ENCODE results near the gene ERG28. TPM values are rescaled to one million over a fixed set of nuclear protein-coding genes. Genes with fewer than 3 reads are reported as not detected.

The ERG28 gene
- total RNA-seq, 1 donor from 2014 or later: 24.6 TPM

DNA sequence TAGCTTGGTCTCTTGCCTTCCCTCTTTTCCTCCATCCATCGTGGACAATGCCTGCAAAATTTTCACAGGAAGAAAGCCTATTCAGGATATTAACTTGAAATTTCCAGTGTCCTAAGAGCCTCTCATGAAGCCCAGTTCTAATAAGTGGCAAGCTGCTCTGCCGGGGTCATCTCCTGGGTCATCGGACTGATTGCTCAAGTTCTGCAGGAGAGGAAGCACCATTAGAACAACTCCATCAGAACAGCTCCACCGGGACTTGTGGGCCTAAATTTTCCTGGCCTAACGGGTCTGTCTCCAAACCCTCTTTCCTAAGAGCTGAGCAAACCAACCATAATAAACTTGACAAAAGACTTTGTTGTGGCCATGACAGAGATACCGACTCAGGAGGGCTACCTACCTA lies 13.9 kb downstream of the ERG28 start:
- no peaks in the 10 kb centered on the region for H3K9me3 Mint-ChIP-seq
- peak overlapping the region; percentile 98 for H3K27ac Mint-ChIP-seq
- peaks cover 10% of the 10 kb centered on the region for H3K4me1 Mint-ChIP-seq (ENCODE audit: unreplicated experiment)
- TF ChIP-seq, protein P1, sequence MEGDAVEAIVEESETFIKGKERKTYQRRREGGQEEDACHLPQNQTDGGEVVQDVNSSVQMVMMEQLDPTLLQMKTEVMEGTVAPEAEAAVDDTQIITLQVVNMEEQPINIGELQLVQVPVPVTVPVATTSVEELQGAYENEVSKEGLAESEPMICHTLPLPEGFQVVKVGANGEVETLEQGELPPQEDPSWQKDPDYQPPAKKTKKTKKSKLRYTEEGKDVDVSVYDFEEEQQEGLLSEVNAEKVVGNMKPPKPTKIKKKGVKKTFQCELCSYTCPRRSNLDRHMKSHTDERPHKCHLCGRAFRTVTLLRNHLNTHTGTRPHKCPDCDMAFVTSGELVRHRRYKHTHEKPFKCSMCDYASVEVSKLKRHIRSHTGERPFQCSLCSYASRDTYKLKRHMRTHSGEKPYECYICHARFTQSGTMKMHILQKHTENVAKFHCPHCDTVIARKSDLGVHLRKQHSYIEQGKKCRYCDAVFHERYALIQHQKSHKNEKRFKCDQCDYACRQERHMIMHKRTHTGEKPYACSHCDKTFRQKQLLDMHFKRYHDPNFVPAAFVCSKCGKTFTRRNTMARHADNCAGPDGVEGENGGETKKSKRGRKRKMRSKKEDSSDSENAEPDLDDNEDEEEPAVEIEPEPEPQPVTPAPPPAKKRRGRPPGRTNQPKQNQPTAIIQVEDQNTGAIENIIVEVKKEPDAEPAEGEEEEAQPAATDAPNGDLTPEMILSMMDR (conservative IDR thresholded peaks at IDR 0.05): no peak
- no peak for DNase-seq (ENCODE audit: extremely low spot score, unreplicated experiment)
- H3K36me3 Mint-ChIP-seq: peaks cover 23% of the 10 kb centered on the region
- no peak overlapping the region for H3K4me3 Mint-ChIP-seq
- no peaks in the 10 kb centered on the region for H3K27me3 Mint-ChIP-seq

DNA sequence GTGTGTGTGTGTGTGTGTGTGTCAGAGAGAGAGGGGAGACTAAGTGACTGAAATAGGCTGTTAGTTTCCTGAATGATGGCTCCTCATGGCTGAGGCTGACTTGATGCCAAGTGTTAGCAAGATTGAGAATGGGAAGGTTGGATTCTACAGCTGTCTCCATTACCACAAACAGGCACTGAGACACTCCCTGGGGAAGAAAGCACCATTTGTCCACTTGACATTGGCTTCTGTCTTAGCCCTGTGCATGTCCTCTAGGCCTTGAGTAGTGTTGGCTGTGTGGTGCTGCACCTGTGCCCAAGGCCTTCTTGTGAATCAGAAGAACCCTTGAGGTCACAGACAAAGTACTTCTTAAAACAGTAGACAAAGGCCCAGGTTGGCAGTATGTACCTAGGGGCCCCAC lies 15.6 kb downstream of the ERG28 start:
- Mint-ChIP-seq H3K4me1 (ENCODE audit: unreplicated experiment) (peaks cover 10% of the 10 kb centered on the region), H3K27ac (peak overlapping the region; percentile 53), H3K4me3 (no peak overlapping the region), H3K27me3 (no peaks in the 10 kb centered on the region), H3K9me3 (no peaks in the 10 kb centered on the region), H3K36me3 (peaks cover 13% of the 10 kb centered on the region)
- DNase-seq (ENCODE audit: extremely low spot score, unreplicated experiment): no peak
- TF ChIP-seq, protein P1 (conservative IDR thresholded peaks at IDR 0.05): no peak

DNA sequence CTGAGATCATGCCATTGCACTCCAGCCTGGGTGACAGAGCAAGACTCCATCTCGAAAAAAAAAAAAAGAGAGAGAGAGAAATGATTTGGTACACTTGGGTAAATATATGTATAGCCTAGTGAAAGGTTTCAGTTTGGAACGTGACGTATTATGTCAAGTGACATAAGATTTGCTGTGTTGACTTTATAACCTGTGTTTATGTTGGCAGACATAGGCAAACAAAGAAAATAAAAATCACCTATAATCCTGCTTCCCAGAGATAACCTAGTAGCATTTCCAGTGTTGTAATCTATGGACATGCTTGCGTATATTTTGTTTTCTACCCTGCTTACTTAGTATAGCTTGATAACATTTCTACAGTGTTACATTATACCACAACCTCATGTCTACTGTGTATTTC lies 16.7 kb downstream of the ERG28 start:
- Mint-ChIP-seq H3K27me3 (no peaks in the 10 kb centered on the region), H3K4me1 (ENCODE audit: unreplicated experiment) (peaks cover 10% of the 10 kb centered on the region), H3K4me3 (no peak overlapping the region), H3K27ac (peak overlapping the region; percentile 53), H3K36me3 (peaks cover 3% of the 10 kb centered on the region), H3K9me3 (no peaks in the 10 kb centered on the region)
- no peak for DNase-seq (ENCODE audit: extremely low spot score, unreplicated experiment)
- TF ChIP-seq, protein P1 (conservative IDR thresholded peaks at IDR 0.05): no peak

DNA sequence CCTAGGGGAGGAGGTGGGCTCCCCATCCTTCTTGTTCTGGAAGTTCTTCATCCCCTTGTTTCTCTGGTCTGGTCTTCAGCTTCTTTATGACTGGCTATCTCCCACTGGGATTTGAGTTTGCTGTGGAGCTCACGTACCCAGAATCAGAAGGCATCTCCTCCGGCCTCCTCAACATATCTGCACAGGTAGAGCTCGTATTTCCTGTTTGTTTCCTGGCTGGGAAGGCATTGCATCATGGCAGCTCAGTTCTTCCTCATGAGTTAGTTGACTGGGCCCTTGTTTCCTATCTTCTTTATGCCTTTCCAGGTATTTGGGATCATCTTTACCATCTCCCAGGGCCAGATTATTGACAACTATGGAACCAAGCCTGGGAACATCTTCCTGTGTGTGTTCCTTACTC lies 19.8 kb downstream of the ERG28 start:
- H3K27me3 Mint-ChIP-seq: no peaks in the 10 kb centered on the region
- peaks cover 3% of the 10 kb centered on the region for H3K36me3 Mint-ChIP-seq
- H3K27ac Mint-ChIP-seq: peak overlapping the region; percentile 75
- H3K4me3 Mint-ChIP-seq: peak overlapping the region; percentile 37
- no peaks in the 10 kb centered on the region for H3K9me3 Mint-ChIP-seq
- TF ChIP-seq, protein P1 (conservative IDR thresholded peaks at IDR 0.05): no peak
- H3K4me1 Mint-ChIP-seq (ENCODE audit: unreplicated experiment): no peaks in the 10 kb centered on the region
- no peak for DNase-seq (ENCODE audit: extremely low spot score, unreplicated experiment)

DNA sequence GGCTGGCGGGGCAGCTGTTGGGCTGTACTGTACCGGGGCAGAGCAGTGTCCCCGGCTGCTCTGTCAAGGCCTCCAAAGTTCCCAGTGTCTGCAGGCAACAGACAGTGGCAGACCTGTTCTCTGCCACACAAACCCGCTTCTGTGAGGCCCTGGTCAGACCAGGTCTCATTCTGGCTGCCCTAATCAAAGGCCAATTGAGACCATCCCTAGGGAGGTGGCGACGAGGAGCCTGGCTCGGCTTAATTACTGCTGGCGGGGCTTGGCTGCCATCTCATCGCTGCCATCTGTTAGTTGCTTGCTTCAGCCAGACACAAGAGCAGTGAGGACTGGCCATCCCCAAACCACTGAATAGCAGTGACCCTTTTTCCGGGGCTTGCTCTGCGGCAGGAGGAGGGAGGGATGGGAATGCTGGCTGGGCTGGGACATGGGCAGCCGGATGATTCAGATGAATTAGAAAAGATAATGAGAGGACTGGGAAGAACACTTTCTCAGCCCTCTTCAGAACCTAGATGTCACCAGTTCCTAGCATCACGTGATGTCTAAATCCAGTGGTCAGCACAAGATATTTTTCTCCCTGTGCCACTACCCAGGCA lies 24.5 kb downstream of the ERG28 start:
- Mint-ChIP-seq H3K9me3 (peaks cover 6% of the 10 kb centered on the region), H3K27ac (peak overlapping the region; percentile 61), H3K36me3 (peaks cover 4% of the 10 kb centered on the region), H3K27me3 (peaks cover under 1% of the 10 kb centered on the region), H3K4me1 (ENCODE audit: unreplicated experiment) (peaks cover 8% of the 10 kb centered on the region), H3K4me3 (no peak overlapping the region)
- DNase-seq (ENCODE audit: extremely low spot score, unreplicated experiment): no peak
- TF ChIP-seq, protein P1 (conservative IDR thresholded peaks at IDR 0.05): no peak
